DMS 273 (cell line): Measurements from ENCODE around the gene FBXO7.
"Not testable (repeated sequence)": the region's sequence is repeated elsewhere in the genome, so short reads cannot be mapped to it uniquely, and the experiment has no call there.

ENCODE experiments used
- DNase-seq: peaks from one replicate; lab custom pipeline; 2025; ENCODE audit not compliant: unreplicated experiment; lab: John Stamatoyannopoulos, UW

Gene FBXO7

DNA sequence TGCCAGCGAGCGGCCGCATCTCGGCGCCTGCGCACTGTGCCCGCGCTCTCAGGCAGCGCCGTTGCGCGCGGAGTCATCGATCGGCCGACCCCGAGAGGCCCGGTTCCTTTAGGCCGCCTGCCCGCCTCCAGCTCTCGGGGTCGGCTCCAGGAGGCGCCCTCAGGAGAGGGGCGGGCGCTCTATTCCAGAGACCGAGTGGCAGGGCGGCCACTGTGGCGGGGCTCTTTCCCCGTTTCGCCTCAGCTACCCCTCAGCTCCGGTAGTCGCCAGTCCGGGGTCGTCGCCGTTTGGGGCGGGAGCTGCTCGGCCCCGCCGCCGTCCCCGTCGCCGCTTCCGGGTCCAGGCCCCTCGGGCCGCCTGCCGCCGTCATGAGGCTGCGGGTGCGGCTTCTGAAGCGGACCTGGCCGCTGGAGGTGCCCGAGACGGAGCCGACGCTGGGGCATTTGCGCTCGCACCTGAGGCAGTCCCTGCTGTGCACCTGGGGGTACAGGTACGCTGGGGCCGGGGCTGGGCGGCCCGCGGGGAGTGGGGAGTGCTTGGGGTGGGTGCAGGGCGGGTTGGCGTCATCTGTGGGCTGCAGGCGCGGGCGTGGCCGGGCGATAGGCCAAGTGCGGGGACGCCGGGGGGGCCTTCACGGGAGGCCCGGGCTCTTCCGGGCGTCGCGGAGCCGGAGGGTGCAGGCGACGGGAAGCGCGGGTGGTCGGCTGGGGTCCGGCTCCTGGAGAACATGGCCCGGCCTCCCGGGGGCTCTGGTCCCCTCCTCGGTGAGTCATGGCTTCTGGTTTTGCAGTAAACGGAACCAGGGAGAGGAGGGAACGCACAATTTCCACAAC is at the start of gene FBXO7:
TSS of gene FBXO7 (plus strand) at position 177 of the 833 bp plus-strand sequence. CDS start at position 369, 192 bp downstream.
- peak; percentile 95 for DNase-seq

DNA sequence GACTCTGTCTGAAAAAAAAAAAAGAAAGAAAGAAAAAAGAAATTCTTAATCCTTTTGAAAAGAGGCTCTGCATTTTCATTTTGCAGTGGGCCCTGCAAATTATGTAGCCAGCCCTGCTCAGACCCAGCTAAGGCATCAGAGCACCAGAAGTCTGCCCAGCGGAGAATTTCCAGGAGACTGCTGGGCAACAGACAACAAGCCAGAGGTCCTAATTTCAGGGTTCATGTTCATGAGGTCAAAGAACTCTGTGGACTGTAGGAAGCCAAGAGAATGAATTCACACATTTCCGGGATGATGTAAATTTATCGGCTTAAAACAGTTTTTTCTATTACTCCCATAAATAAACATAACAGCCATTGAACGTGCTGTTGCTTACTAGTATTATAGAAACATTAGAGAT is 47.7 kb upstream of the FBXO7 start:
- no peak for DNase-seq

DNA sequence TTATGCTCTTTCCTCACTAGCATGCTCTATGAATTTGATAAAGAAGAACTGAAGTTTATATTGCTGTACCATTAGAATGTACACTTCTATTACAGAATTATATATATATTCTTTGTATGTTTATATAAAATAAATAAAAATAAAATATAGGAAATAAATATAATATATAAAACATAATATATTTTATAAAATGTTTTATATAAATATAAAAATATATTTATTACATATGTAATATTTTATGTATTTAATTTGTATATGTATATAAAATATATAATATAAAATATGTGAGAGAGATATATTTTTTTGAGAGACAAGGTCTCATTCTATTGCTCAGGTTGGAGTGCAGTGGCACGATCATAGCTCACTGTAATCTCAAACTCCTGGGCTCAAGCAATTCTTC is 44.3 kb upstream of the FBXO7 start:
- DNase-seq: no peak

DNA sequence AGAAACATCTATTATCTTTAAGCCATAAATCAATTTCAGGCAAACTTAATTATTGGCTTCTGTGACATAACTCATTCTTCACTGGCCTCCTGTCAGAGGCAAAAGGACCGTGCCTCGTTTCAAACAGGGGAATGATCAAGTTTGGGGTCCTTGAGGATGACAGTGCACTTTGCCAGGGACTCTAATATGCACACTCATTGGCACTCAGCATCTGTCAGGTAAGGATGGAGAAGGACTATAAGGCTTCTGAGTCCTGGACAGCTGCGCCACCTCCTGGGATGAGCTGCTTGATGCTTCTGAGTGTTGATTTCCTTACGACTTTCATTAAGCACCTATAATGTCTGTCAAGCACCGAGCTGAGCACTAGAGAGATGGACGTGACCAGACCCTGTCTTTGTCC is 30.5 kb upstream of the FBXO7 start:
- DNase-seq: peak; percentile 26

DNA sequence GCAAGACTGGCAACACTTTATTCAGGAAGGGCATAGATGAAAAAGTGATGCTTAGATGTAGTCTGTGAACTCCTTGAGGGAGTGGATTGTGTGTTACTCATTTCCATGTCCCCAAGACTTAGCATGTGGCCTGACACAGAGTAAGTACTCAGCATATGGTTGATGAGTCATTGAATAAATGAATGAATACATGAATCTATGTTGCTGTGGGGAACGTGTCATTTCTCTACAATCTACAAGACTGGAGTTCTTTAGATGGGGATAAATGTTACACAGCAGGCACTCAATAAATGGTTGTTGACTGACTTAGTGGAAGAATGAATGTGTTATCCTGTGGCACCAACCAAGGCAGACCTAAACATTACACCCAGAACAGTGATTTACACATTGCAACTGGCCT is 28.3 kb upstream of the FBXO7 start:
- DNase-seq: no peak

DNA sequence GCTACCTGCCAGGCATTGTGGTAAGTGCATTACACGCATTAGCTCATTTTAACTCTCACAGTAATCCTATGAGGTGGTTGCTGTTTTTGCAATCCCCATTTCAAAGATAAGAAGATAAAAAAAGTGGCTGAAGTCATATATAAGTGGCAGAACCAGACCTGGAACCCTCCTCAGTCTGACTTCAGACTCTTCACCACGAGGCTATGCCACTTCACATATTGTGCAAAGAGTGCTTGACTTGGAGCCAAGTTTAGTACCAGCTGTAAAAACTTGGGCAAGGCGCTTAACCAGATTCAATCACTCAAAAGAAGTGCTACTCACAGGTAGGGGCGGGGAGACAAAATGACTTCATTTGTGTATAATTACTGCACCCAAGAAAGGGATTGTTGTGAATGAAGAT is 25.6 kb upstream of the FBXO7 start:
- no peak for DNase-seq

DNA sequence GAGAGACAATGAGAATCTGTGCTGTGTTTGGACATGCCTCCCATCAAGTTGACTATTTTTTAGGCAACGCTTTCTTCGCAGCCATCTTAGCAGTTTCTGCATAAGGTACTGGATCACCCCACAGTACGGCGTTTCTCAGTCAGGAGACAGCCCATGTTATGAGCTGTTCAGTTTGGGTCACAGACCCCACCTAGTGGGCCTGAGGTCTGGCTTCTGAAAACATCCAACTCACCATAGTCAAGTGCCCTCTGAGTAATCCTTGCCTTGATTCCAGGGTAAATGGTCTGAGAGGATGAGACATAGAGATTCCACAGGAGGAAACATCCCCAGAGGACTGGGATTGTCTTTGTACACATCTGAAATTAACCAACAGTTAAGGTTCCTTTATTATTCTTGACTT is 17.6 kb upstream of the FBXO7 start:
- no peak for DNase-seq

DNA sequence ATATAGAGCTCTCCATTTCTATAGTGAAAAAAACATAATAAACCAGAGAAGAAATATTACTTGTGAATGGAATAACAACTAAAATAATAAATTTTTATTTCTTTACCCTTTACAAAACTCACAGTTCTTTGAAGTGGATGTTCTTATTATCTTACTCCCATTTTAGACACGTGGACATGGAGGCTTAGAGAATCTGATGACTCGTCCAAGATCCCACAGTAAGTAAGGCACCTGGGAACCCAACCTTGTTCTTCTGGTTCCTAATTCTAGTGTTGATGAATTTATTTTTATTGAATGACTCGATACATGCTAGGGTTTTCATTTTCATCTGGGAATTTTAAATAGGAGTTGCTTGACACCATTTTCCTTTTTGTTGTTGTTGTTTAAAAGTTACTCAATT is 12.2 kb upstream of the FBXO7 start:
- no peak for DNase-seq

DNA sequence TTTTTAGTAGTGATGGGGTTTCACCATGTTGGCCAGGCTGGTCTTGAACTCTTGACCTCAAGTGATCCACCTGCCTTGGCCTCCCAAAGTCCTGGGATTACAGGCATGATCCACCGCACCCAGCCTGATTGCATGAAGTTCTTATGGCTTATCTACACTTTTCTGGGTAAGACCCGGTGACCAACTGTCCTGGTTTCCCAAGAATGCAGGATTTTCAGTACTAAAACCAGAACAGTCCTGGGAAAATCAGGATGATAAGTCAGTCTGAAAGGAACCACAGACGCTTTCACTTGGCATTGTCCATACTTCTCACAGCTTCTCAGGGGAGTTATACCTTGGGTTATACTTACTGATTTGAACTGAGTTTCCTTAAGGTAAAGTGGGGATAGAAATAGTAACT is 8.9 kb upstream of the FBXO7 start:
- no peak for DNase-seq

DNA sequence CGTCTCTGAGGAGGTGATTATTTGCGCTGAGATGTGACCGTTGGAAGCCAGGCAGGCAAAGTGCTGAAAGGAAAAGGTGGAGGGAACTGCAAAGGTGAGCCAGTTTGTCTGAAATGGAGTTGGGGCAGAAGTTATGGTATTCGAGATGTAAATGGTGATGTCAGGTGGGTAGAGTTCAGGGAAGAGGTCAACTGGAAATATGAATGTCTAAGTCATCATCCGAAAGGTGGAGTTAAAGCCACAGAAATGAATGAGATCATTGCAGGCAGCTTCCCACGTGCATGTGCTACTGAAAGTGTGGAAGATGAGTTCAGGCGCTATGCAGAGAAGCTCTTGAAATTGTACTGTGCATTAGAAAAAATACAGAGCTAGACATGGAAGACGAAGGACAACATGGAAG is 8.1 kb upstream of the FBXO7 start:
- DNase-seq: no peak

DNA sequence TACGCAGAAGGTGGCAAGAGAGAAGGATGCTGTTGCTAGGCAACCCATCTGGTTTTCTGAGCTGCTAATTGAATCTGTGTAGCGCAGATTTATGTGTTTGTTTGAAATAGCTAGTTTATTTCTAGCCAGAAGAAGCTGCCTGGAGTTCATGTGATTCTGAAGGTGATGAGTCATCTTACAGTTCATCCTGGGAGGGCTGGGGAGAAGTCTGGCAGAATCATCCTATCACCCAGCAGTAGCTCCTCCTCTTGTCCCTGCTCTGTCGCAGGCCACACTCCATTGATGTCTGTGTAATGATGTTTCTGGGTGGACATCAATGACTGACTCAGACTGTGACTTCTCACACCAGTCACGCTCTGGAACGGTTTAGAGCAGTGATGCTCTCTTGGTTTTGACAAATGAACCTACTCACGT is 4.8 kb upstream of the FBXO7 start:
- DNase-seq: peak; percentile 69

DNA sequence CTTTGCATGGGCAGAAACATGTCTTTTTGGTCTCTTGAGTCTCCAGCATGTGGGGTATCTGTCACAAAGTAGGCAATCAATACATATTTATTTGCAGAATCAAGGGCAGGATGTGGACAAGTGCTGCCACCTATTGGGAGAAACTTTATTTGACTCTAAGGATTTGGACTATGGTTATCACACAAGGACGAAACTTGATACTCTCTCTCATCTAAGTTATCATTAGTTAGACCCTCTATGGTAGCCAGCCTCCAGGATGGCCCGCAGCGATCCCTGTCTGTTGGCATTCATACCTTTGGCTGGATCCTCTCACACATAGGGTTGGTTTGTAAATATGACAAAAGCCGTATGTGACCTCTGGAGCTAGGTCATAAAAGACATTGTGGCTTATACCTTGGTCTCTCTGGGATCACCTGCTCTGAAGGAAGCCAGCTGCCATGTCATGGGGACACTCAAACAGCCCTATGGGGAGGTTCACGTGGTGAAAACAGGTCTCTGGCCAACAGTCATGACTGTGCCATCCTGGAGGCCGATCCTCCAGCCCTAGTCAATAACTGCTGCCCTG is 1.1 kb upstream of the FBXO7 start:
- DNase-seq: peak; percentile 71

DNA sequence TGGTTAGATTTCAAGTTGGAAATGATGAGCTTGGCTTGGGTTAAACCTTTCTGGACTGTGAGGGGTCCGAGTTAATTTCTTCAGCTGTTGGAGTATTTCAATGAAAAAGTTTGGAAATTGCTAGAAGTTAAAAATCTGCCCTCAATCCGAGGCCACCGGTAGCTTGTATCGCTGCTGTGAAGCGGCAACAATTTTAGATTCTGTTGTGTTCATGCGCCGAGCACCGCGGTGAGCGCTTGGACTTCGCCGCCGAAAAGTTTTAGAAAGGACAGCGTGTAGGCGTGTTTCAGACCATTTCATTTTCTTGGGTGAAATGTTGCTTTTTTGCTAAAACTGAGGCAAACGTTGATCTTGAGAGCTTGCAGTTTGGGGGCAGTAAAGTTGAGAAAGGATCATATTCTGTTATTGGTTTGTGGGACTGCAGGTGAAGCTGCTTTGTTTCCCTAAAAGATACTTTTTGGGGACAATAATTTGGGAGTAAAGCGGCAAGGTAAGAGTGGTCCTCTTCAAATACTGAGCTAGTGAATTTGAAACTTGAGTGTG is 928 bp downstream of the FBXO7 start:
- peak; percentile 52 for DNase-seq

DNA sequence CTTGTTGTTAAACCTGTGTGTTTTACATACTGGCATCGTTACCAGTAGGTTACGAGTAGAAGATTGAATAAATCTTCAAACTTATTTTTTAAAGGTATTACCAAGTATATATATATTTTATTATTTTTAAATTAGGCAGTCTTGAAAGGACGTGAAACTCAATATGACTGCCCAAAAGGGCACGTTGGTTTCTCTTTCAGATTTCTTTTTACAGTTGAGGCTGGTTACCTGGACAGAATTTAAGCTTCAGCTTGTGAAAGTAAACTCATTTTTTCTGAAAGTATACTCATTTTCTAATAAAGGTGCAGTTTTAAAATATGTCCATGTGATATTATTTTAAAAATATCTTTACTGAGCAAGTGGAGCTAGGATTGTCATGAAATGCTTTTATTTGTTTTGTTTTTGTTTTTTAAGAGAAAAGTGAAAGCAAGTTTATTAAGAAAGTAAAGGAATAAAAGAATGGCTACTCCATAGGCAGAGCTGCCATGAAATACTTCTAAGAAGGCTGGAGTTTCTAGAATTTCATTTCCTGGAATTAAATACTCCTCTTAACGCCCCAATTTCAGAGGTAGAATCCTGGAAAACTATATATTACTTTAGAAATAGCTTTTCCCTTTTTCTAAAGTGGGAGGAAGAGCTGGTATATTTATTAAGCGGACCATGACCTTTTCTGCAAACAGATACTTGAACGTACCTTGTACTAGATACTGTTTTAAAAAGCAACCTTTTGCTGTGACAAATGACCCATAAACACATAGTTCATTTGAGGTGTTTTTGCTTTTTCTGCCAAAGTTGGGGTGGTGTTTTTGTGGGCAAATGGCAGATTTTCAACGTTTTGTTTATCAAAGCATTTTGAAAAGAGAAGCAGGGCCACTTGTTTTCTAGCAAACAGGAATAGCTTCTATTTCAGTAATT is 1.9 kb downstream of the FBXO7 start:
- DNase-seq: no peak

DNA sequence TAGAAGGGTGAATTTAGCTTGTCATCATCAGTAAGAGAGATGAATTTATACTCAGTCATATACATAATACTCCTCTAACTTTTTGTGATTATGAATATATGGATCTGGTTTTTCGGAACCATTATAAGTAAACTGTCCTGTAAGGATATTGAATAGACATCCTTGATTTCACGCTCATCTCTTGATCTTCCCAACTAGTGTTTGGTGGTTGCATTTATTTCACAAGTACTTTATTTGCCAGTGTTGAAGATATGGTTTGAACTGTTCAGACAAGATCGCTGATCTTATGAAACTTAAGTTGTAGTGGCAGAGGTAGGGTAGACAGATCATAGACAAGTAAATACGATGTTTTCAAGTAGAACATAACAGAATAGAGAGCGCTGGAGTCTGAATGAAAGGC is 3.0 kb downstream of the FBXO7 start:
- no peak for DNase-seq

DNA sequence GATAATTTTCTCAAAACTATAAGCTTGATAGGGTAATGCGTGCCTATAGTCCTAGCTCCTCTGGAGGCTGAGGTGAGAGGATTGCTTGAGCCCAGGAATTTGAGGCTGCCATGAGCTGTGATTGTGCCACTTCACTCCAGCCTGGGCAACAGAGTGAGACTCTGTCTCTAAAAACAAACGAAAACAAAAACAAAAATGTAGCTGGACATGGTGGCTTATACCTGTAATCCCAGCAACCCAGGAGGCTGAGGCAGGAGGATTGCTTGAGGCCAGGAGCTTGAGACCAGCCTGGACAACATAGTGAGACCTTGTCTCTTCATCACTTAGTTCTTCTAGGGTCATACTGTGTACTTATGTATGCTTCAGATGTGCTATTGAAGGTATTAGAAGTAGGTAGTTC is 3.9 kb downstream of the FBXO7 start:
- DNase-seq: not testable (repeated sequence)

DNA sequence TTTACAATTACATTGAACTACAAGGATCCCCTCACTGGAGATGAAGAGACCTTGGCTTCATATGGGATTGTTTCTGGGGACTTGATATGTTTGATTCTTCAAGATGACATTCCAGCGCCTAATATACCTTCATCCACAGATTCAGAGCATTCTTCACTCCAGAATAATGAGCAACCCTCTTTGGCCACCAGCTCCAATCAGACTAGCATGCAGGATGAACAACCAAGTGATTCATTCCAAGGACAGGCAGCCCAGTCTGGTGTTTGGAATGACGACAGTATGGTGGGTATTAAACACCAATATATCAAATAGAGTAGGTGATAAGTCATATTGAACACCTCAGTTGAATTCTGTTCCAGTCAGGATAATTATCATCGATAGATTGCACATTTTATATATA is 4.4 kb downstream of the FBXO7 start:
- DNase-seq: no peak

DNA sequence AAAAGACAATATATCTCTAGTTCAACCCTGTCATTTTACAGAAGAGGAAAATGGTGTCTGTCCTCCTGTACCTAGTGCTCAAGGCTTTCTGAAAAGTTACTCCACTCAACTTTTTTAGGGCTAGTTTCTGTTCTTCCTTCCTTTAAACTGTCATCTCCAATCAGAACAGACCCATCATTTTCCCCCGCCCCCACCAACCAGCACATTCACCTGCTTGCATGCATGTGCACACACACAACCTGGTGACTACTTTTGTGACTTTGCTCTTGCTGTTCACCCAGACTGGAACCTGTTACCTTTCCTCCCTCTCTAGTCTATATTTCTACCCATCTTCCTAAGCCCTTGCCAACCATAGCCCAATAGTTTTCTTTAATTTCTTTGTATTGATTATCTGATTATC is 5.6 kb downstream of the FBXO7 start:
- DNase-seq: no peak

DNA sequence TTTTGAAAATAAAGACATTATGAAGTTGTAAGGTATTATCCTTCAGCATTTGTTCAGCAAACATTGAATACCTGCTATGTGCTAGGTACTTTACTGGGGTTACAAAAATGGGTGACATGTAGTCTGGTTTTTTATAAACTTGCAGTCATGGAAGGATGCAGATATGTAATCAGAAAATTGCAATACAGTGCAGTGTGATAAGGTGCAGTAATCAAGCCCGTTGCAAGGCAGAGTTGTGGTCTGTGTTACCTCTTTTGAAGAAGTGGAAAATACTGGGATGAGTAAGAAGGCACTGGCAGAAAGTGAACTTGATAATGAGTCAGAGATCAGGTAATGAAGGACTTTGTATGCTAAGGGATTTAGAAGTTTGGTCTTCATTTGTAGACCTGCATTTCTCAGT is 8.1 kb downstream of the FBXO7 start:
- no peak for DNase-seq

DNA sequence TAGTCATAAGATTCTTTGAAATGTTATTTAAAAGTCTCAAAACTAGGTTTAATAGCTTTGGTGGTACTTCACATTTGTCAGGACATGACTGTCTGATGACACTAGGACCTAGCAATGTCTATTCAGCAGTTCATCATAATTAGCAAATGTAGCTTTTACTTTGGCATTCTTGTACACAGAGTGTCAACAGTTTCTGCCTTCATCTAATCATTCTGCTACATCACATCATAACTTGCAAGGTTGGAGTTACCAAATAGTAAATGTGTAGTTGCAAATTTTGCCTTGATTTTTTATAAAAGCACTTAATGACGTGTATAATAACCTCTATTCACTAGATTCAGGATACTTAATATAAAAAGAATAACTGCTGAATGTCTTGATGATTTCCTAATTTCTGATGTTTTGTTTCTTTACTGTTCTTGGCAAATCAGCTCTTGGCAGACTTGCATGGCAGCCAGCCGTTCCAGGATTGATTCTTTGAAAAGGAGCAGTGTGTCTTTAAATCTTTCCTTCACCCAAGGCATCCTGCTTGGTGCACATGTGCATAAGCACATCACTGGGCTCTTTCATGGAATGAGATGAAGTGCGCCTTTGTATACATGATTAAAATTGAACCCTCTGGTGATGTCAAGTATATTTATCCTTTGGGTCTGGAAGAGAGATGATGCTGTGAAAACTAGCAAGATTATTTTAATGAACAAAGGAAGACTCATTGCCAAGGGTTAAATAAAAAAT is 12.2 kb downstream of the FBXO7 start:
- DNase-seq: no peak

DNA sequence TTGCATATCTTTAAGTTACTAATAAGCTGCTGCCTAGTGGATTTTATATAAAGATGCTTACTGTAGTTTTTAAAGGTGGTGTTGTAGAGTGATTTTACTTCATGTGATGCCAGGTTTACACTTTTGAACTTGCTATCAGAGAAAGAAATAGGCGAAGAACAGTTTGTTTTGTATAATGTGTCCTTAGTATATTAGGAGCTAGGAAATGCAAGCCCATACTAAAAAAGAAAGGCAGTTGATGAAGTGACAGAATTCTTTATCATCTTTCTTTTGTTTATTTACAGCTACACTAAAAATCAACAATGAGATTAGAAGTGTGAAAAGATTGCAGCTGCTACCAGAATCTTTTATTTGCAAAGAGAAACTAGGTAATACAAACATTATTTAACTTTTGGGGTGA is 12.8 kb downstream of the FBXO7 start:
- no peak for DNase-seq
